Ovary (tissue), 3 donors: ENCODE data around the gene ANKRD6.

Source experiments
- POLR2A ChIP-seq: fragments of 450-650 bp; IDR thresholded peaks from one replicate; pipeline ENCODE4 v1.6.1; 2017; ENCODE audit warnings: antibody characterized with exemption, mild to moderate bottlenecking, moderate library complexity
- TF ChIP-seq, protein P1 (sequence below), 3 donors: fragments of 450-650 bp in 2 of 3; fragments of 200-600 bp in 1 of 3; IDR thresholded peaks; one replicate each; pipeline versions ENCODE4 v1.5.1 to v1.8.0; 2016 to 2022; ENCODE audit warnings: antibody characterized with exemption in 3 of 3, mild to moderate bottlenecking in 1 of 3
- donor health status: DM: no; HTN: no; CAD: no.

DNA sequence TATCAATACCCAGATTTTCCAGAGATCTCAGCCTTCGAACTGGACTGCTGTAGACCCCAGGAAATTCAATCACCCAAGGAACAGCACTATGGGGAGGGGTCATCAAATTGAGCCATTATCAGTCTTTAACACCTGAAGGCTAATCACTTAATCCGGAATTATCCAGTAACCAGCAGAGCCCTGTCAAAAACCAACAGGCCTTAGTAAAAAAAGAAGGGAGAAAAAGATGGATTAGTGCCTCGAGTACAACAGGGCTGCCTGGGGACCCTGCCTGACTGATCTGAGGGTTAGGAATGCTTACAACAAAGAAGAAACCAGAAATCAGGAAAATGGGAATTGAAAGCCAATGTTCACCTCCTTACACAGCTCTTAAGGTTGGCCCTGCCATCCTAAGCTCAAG lies 28.4 kb upstream of the ANKRD6 start:
- TF ChIP-seq, protein P1, sequence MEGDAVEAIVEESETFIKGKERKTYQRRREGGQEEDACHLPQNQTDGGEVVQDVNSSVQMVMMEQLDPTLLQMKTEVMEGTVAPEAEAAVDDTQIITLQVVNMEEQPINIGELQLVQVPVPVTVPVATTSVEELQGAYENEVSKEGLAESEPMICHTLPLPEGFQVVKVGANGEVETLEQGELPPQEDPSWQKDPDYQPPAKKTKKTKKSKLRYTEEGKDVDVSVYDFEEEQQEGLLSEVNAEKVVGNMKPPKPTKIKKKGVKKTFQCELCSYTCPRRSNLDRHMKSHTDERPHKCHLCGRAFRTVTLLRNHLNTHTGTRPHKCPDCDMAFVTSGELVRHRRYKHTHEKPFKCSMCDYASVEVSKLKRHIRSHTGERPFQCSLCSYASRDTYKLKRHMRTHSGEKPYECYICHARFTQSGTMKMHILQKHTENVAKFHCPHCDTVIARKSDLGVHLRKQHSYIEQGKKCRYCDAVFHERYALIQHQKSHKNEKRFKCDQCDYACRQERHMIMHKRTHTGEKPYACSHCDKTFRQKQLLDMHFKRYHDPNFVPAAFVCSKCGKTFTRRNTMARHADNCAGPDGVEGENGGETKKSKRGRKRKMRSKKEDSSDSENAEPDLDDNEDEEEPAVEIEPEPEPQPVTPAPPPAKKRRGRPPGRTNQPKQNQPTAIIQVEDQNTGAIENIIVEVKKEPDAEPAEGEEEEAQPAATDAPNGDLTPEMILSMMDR (IDR thresholded peaks at IDR 0.05), result no peak
- no peak for TF ChIP-seq POLR2A
